Liver (tissue), 9 donors: ENCODE data around the gene SLX4. TPM values are rescaled to one million over a fixed set of nuclear protein-coding genes. Genes with fewer than 3 reads are reported as not detected.

Source experiments
- DNase-seq: peaks from one replicate; pipeline ENCODE4 v3.0.0-alpha.2; 2017; ENCODE audit warnings: low spot score
- H3K27ac ChIP-seq, 2 donors: one replicate each; pipeline ENCODE4 v1.7.0; 2013; ENCODE audit warnings: inconsistent platforms in 2 of 2, low read length in 2 of 2, control low read depth in 1 of 2, low read depth in 1 of 2, mild to moderate bottlenecking in 1 of 2
- H3K27me3 ChIP-seq, 4 donors: one replicate each; pipeline versions ENCODE4 v1.6.1 to v1.7.0; 2013; ENCODE audit warnings: low read length in 3 of 4, inconsistent platforms in 1 of 4, mild to moderate bottlenecking in 1 of 4, moderate library complexity in 1 of 4; ENCODE audit not compliant: control insufficient read depth in 4 of 4, insufficient read depth in 4 of 4
- H3K36me3 ChIP-seq, 4 donors: one replicate each; pipeline versions ENCODE4 v1.6.1 to v1.7.0; 2013; ENCODE audit warnings: low read length in 3 of 4, mild to moderate bottlenecking in 3 of 4, low read depth in 1 of 4, moderate library complexity in 1 of 4; ENCODE audit not compliant: control insufficient read depth in 4 of 4, insufficient read depth in 3 of 4
- H3K4me1 ChIP-seq, 4 donors: one replicate each; pipeline versions ENCODE4 v1.6.1 to v1.7.0; 2013; ENCODE audit warnings: low read length in 3 of 4, mild to moderate bottlenecking in 3 of 4, moderate library complexity in 1 of 4; ENCODE audit not compliant: control insufficient read depth in 4 of 4, insufficient read depth in 4 of 4
- H3K4me3 ChIP-seq, 3 donors: one replicate each; pipeline versions ENCODE4 v1.6.1 to v1.7.0; 2013; ENCODE audit warnings: low read length in 3 of 3, control low read depth in 1 of 3, low read depth in 1 of 3, mild to moderate bottlenecking in 1 of 3
- H3K9ac ChIP-seq, 2 donors: one replicate each; pipeline ENCODE4 v1.7.0; 2013; ENCODE audit warnings: low read length in 2 of 2, mild to moderate bottlenecking in 2 of 2, moderate library complexity in 2 of 2, control low read depth in 1 of 2, low read depth in 1 of 2
- H3K9me3 ChIP-seq, 4 donors: one replicate each; pipeline versions ENCODE4 v1.6.1 to v1.7.0; 2013; ENCODE audit warnings: low read length in 3 of 4; ENCODE audit not compliant: control insufficient read depth in 4 of 4
- EGR1 ChIP-seq, 2 donors: IDR thresholded peaks; 2 replicates each; pipeline ENCODE4 v1.6.1; 2016 to 2018; ENCODE audit warnings: antibody characterized with exemption in 2 of 2, low read depth in 2 of 2
- FOXA1 ChIP-seq: IDR thresholded peaks from 2 replicates; pipeline ENCODE4 v1.6.1; 2016; ENCODE audit warnings: antibody characterized with exemption
- FOXA2 ChIP-seq: IDR thresholded peaks from 2 replicates; pipeline ENCODE4 v1.6.1; 2016; ENCODE audit warnings: antibody characterized with exemption
- GABPA ChIP-seq, 2 donors: IDR thresholded peaks in 1 of 2; conservative IDR thresholded peaks in 1 of 2; 2 replicates each; pipeline ENCODE4 v1.6.1; 2016; ENCODE audit warnings: antibody characterized with exemption in 2 of 2, mild to moderate bottlenecking in 1 of 2, moderate library complexity in 1 of 2
- HNF4A ChIP-seq, 2 donors: conservative IDR thresholded peaks; 2 replicates each; pipeline ENCODE4 v1.6.1; 2016; ENCODE audit warnings: antibody characterized with exemption in 2 of 2, mild to moderate bottlenecking in 2 of 2
- HNF4G ChIP-seq: IDR thresholded peaks from 2 replicates; pipeline ENCODE4 v1.6.1; 2016; ENCODE audit warnings: antibody characterized with exemption
- JUND ChIP-seq, 2 donors: IDR thresholded peaks; 2 replicates each; pipeline ENCODE4 v1.6.1; 2016; ENCODE audit warnings: antibody characterized with exemption in 2 of 2
- NR2F2 ChIP-seq: IDR thresholded peaks from 2 replicates; pipeline ENCODE4 v1.6.1; 2016; ENCODE audit warnings: antibody characterized with exemption
- RXRA ChIP-seq, 2 donors: IDR thresholded peaks; 2 replicates each; pipeline ENCODE4 v1.6.1; 2017 to 2018; ENCODE audit warnings: antibody characterized with exemption in 2 of 2, mild to moderate bottlenecking in 1 of 2
- TAF1 ChIP-seq: conservative IDR thresholded peaks from 2 replicates; pipeline ENCODE4 v1.6.1; 2016; ENCODE audit warnings: antibody characterized with exemption, mild to moderate bottlenecking
- WGBS: extraction: QIAGEN DNeasy Blood & Tissue Kit; methylation state at CpG from one replicate; pipeline ENCODE4 v1.1.7; 2013; 5-methylcytosine and 5-hydroxymethylcytosine counted together
- polyA plus RNA-seq, 2 donors: library from polyadenylated mRNA; stranded (reverse) in 1 of 2; unstranded in 1 of 2; fragments of 200-250 nt in 1 of 2; fragments of >200 nt in 1 of 2; fragmentation: Nextera tagmentation in 1 of 2; extraction: Ambion mirVana in 1 of 2; gene quantifications; one replicate each; pipeline versions ENCODE4 v1.2.1 to v1.2.3, GENCODE V29; 2013 to 2015
- total RNA-seq, 2 donors: library from RNA; depleted of rRNA; stranded (reverse); fragments of >200 nt; gene quantifications; one replicate each; pipeline ENCODE4 v1.2.3, GENCODE V29; 2014
- TF ChIP-seq, protein P1 (sequence below): IDR thresholded peaks from 2 replicates; pipeline ENCODE4 v1.6.1; 2016; ENCODE audit warnings: antibody characterized with exemption
- TF ChIP-seq, protein P2 (sequence below): fragments of 150-350 bp; IDR thresholded peaks from 2 replicates; pipeline ENCODE4 v1.5.1; 2017; ENCODE audit warnings: improper control_type of control experiment, low read depth, low read length; ENCODE audit not compliant: missing input control
- TF ChIP-seq, protein P3 (sequence below): IDR thresholded peaks from 2 replicates; pipeline ENCODE4 v1.6.1; 2016; ENCODE audit warnings: antibody characterized with exemption
- TF ChIP-seq, protein P4 (sequence below): IDR thresholded peaks from 2 replicates; pipeline ENCODE4 v1.6.1; 2016; ENCODE audit warnings: antibody characterized with exemption
- donor health status: healthy.
- donor health status: healthy.
- donor health status: healthy.
- donor health status: healthy.
- donor health status: healthy.

The SLX4 gene
- total and polyA plus RNA-seq, 4 donors: 0.32 to 4.9 (median 1.3) TPM

DNA sequence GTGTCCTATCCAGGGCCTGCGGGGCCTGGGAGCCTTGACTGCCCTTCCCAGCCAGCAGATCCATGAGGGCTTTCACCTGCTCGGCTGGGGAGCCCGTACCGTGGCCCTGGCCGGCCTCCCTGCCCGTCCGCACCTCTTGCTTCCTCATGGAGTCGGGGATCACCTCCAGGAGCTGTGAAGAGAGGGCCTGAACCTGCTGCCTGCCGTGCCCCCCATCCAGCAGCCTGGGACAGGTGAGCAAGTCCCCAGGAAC lies 46.6 kb downstream of the SLX4 start:
- WGBS: 95% methylated on average over 9 of the region's 9 CpGs
- Histone ChIP-seq H3K9me3 (no peaks in the 10 kb centered on the region), H3K36me3 (no peaks in the 10 kb centered on the region), H3K27ac (no peak overlapping the region), H3K4me3 (no peak overlapping the region), H3K4me1 (no peaks in the 10 kb centered on the region), H3K27me3 (no peaks in the 10 kb centered on the region), H3K9ac (no peak overlapping the region)
- TF ChIP-seq RXRA (IDR thresholded peaks at IDR 0.05) (no peak), HNF4G (no peak), JUND (IDR thresholded peaks at IDR 0.05) (no peak), FOXA1 (no peak), TAF1 (no peak), NR2F2 (no peak), GABPA (IDR thresholded peaks at IDR 0.05 in 1 of 2, conservative IDR thresholded peaks at IDR 0.05 in 1 of 2) (no peak)
- TF ChIP-seq, protein P1, sequence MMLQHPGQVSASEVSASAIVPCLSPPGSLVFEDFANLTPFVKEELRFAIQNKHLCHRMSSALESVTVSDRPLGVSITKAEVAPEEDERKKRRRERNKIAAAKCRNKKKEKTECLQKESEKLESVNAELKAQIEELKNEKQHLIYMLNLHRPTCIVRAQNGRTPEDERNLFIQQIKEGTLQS: no peak
- no peak for DNase-seq

DNA sequence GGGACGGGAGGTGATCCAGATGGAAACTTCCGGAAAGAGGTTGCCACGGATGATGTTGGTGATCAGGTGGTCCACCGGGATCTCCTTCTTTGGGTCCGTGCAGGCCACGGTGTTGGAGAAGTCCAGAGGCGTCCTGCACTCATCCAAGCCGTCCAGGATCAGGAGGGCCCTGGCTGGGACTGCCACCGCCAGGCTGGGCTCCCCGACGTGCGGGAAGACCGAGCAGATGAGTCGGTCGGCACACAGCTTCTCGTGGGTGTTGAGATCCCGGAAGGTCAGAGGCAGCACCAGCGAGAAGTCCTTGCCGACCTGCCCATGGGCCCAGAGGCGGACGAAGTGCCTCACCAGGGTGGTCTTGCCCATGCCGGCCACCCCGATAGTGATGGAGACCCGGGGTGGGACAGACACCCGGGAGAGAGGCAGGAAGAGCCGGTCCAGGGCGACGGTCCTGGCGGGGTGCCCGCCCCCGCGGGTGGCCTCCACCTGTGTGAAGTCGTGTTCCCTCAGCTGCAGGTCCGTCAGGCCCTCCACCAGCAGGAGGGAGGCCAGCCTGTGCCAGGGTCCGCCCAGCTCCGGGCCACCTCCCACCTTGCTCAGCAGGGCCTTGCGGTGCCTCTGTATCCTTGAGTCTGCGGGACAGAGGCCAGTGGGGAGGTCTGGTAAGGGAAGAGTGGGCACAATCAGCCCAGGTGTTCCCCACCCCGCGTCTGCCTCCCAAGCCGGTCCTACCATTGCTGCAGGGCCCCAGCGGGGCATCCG lies 47.1 kb downstream of the SLX4 start:
- H3K4me1 ChIP-seq: no peaks in the 10 kb centered on the region
- WGBS: 95% methylated on average over 43 of the region's 43 CpGs
- H3K4me3 ChIP-seq: no peak overlapping the region
- TF ChIP-seq, protein P1: no peak
- TF ChIP-seq HNF4G: no peak
- TF ChIP-seq, protein P2, sequence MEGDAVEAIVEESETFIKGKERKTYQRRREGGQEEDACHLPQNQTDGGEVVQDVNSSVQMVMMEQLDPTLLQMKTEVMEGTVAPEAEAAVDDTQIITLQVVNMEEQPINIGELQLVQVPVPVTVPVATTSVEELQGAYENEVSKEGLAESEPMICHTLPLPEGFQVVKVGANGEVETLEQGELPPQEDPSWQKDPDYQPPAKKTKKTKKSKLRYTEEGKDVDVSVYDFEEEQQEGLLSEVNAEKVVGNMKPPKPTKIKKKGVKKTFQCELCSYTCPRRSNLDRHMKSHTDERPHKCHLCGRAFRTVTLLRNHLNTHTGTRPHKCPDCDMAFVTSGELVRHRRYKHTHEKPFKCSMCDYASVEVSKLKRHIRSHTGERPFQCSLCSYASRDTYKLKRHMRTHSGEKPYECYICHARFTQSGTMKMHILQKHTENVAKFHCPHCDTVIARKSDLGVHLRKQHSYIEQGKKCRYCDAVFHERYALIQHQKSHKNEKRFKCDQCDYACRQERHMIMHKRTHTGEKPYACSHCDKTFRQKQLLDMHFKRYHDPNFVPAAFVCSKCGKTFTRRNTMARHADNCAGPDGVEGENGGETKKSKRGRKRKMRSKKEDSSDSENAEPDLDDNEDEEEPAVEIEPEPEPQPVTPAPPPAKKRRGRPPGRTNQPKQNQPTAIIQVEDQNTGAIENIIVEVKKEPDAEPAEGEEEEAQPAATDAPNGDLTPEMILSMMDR: no peak
- TF ChIP-seq, protein P3, sequence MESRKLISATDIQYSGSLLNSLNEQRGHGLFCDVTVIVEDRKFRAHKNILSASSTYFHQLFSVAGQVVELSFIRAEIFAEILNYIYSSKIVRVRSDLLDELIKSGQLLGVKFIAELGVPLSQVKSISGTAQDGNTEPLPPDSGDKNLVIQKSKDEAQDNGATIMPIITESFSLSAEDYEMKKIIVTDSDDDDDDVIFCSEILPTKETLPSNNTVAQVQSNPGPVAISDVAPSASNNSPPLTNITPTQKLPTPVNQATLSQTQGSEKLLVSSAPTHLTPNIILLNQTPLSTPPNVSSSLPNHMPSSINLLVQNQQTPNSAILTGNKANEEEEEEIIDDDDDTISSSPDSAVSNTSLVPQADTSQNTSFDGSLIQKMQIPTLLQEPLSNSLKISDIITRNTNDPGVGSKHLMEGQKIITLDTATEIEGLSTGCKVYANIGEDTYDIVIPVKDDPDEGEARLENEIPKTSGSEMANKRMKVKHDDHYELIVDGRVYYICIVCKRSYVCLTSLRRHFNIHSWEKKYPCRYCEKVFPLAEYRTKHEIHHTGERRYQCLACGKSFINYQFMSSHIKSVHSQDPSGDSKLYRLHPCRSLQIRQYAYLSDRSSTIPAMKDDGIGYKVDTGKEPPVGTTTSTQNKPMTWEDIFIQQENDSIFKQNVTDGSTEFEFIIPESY: no peak
- no peak for TF ChIP-seq NR2F2
- H3K27ac ChIP-seq: no peak overlapping the region
- H3K27me3 ChIP-seq: no peaks in the 10 kb centered on the region
- H3K9me3 ChIP-seq: no peaks in the 10 kb centered on the region
- no peak for DNase-seq
- no peak overlapping the region for H3K9ac ChIP-seq
- peaks cover 0 to 1% (median 0%) of the 10 kb centered on the region in 4 donors for H3K36me3 ChIP-seq

DNA sequence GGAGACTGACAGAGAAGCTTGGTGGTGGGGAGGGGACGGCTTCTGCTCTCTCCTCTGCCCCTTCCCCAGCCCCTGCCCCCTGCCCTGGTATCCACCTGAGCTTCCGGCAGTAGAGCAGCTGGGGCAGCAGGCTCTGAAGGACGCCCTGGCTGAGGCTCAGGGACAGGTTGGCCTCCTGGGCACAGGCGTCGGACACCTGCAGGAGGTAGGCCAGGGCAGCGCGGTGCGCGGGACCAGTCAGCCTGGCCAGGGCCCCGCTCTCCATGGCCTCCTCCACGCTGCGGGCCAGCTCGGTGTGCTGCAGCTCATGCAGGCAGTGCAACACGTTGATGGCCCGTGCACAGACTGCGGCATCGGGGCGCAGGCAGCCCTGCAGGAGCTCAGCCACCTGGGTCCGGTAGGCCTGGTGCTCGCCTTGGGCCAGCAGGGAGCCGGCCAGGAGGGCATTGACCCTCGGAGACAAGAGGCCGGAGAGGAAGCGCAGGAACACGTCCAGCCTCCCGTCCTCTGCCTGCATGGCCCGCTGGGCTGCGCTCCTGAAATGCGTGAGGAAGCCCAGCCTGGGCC lies 48.4 kb downstream of the SLX4 start:
- H3K27me3 ChIP-seq: no peaks in the 10 kb centered on the region
- H3K4me1 ChIP-seq: no peaks in the 10 kb centered on the region
- H3K4me3 ChIP-seq: no peak overlapping the region
- 96% methylated on average over 29 of the region's 29 CpGs for WGBS
- H3K36me3 ChIP-seq: peaks cover 0 to 1% (median 0%) of the 10 kb centered on the region in 4 donors
- no peak for DNase-seq
- H3K9ac ChIP-seq: no peak overlapping the region
- H3K27ac ChIP-seq: no peak overlapping the region
- no peaks in the 10 kb centered on the region for H3K9me3 ChIP-seq
- TF ChIP-seq, protein P4, sequence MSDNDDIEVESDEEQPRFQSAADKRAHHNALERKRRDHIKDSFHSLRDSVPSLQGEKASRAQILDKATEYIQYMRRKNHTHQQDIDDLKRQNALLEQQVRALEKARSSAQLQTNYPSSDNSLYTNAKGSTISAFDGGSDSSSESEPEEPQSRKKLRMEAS: no peak
- TF ChIP-seq FOXA1 (no peak), FOXA2 (no peak), HNF4A (conservative IDR thresholded peaks at IDR 0.05) (no peak), HNF4G (no peak), GABPA (IDR thresholded peaks at IDR 0.05 in 1 of 2, conservative IDR thresholded peaks at IDR 0.05 in 1 of 2) (no peak), RXRA (IDR thresholded peaks at IDR 0.05) (no peak), JUND (IDR thresholded peaks at IDR 0.05) (no peak), TAF1 (no peak), EGR1 (IDR thresholded peaks at IDR 0.05; ENCODE audit: low read depth in 2 of 2) (no peak), NR2F2 (no peak)
- TF ChIP-seq, protein P1: no peak
- TF ChIP-seq, protein P2: no peak
